DMS114 treated with DMSO at 0.1 percent for 48 hours (cell line): ENCODE data around the gene COL18A1.

Source experiments
- DNase-seq: peaks from one replicate; lab custom pipeline; 2025; ENCODE audit not compliant: unreplicated experiment; lab: John Stamatoyannopoulos, UW

COL18A1 gene

GRCh38 chr21:45454060-45454925 lies 49.3 kb downstream of the COL18A1 start:
- DNase-seq: no peak

GRCh38 chr21:45454926-45455673 lies 50.1 kb downstream of the COL18A1 start:
- DNase-seq: no peak

GRCh38 chr21:45455674-45456583 lies 51.0 kb downstream of the COL18A1 start:
- DNase-seq: no peak

GRCh38 chr21:45456584-45457160 lies 51.7 kb downstream of the COL18A1 start:
- DNase-seq: no peak

DNA sequence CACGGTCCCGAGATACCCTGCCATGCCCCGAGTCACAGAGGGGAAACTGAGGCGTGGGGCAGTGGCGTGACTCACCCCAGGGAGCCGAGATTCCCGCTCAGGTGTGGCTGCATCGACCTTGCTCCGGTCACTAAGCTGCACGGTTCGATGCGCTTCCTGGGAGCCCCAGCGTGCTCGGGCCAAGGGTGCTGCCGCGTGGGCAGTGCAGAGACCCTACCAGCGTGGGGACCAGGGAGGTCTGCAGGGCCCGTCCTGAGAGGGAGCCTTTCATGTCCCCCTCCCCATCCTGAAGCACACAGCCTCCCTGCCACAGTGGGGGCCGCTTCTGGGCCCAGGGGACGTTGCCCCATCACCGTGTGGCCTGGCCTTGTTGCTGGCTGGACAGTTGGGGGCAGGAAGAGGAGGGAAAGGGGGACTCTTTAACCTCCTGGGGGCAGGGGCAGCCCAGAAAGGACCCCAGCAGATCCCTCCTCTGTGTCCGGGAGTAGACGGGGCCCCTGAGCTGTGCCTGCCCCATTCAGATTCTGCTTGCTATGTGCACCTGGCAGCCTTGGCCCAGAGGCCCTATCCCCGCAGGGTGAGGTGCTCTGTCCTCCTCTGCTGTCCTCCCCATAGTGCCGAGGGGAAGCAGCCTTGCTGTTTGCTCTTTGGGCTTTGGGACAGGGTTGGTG lies 52.3 kb downstream of the COL18A1 start:
- DNase-seq: no peak

- no peak for DNase-seq
Measured at GRCh38 chr21:45457832-45458172, 52.8 kb downstream of the COL18A1 start.

DNA sequence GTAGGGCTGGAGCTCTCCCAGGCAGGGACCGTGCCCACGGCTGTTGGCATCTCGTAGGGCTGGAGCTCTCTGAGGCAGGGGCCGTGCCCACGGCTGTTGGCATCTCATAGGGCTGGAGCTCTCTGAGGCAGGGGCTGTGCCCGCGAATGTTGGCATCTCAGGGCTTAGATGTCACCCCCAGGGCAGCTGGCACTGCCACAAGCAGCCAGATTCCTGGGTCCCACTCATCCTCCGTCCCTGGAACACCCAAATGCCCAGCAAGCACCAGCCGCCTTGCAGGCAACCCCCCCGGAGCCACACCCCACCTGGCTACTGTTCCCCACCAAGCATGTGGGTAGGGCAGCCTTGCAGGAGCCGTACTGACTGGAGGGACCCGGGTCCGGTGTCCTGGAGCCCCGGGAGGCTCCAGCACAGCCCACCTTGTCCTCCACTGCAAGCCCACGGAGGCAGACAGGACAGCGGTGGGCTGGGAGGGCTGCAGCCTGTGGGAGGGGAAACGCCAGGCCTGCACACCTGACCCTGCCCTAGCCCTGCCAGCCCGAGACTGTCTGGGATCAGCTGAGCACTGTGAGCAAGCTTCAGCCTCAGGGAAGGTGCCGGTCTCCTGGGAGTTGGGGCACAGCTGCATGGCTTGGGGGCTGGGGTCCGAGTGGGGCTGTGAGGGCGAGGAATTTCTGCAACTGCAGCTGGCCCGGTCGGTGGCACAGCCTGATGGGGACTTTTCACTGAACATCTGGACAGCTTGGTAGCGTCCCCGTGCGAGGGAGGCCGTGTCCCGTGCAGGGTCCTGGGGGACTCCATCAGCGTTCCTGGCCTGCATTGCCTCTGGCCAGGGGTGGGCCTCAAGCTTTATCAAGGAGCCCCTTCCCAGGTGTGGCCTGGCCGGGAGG lies 53.6 kb downstream of the COL18A1 start:
- no peak for DNase-seq

- DNase-seq: no peak
Measured at GRCh38 chr21:45459171-45460010, 54.4 kb downstream of the COL18A1 start.

GRCh38 chr21:45460011-45460565 lies 55.1 kb downstream of the COL18A1 start:
- no peak for DNase-seq

- DNase-seq: no peak
Measured at GRCh38 chr21:45460611-45461368, 55.8 kb downstream of the COL18A1 start.

DNA sequence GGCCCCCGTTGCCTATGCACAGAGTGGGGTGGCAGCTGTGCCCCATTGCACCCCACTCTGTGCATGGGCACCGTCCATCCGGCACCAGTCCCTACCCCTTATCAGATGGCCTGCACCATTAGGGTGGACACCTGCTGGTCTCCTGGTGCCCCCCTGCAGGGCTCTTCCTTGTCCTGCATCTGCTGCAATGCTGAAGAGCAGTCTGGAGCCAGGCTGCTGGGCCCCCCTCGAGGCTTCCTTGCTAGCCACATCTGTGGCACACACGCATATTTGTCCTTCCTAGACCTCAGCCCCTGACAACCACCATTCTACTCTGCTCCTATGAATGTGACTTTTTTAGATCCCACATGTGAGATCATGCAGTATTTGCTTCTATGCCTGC lies 56.4 kb downstream of the COL18A1 start:
- no peak for DNase-seq

- DNase-seq: no peak
Measured at GRCh38 chr21:45461806-45462341, 56.9 kb downstream of the COL18A1 start.

- no peak for DNase-seq
Measured at GRCh38 chr21:45463871-45464270, 58.9 kb downstream of the COL18A1 start.

DNA sequence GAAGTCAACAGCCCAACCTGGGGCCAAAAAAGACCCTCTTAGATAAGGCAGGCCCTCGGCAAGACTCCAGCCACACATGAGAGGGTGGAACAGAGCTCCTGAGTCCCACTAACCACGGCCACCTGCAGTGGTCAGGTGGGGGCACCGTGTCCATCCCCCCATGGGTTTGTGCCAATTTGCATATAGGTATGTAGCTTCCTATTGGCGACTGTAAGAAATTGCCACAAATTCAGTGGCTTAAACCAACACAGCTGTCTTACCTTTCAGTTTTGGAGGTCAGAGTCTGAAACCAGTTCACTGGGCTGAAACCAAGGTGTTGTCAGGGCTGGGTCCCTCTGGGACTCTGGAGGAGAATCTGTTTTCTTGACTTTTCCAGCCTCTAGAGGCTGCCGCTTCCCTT lies 59.3 kb downstream of the COL18A1 start:
- no peak for DNase-seq

GRCh38 chr21:45465105-45465504 lies 60.1 kb downstream of the COL18A1 start:
- no peak for DNase-seq

DNA sequence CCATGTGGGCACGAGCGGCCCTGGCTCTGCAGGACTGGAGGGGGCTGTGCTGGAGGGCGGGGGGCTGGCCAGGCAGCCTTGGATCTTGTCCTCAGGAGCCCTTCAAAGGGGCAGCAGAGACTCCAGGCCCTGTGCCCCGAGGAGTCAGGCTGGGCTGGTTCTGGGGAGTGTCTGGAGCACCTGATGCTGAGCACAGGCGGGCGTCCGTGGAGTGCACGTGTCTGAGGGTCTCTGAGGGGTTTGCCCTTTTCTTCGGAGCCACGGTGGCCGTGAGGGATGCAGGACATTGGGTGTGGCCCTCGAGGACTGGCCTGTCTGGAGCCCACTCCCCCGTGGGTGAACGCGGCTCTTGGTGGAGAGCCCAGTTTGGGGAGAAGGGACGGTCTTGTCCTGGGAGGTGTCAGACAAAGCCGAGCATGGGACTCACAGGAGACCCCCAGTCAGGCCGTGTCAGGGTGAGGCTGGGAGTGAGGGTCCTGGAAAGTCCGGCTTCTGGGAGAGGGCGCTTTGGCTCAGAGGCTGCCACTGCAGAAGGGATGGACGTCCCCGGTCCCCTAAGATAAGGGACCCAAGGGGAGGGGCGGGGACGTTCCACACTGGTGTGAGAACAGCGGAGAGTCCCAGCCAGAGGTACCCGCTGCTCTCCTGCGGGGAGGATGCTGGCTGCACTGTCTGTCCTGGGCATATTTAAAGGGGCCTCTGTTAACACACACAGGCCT lies 60.8 kb downstream of the COL18A1 start:
- no peak for DNase-seq
